Type B pancreatic cell (in vitro differentiated cells): Measurements from ENCODE around the gene TPP1. TPM values are rescaled to one million over a fixed set of nuclear protein-coding genes. Genes with fewer than 3 reads are reported as not detected.

Source experiments
- DNase-seq: peaks from one replicate; pipeline ENCODE4 v3.0.0; 2021; ENCODE audit warnings: mixed read lengths; ENCODE audit not compliant: unreplicated experiment; ENCODE audit errors: extremely low spot score
- H3K27ac Mint-ChIP-seq: 2 replicates; pipeline ENCODE4 v1.8.0; 2021; ENCODE audit warnings: mild to moderate bottlenecking, mixed read lengths
- H3K27me3 Mint-ChIP-seq: 2 replicates; pipeline ENCODE4 v1.8.0; 2021; ENCODE audit warnings: mixed read lengths
- H3K36me3 Mint-ChIP-seq: 2 replicates; pipeline ENCODE4 v1.8.0; 2021; ENCODE audit warnings: mixed read lengths
- H3K4me1 Mint-ChIP-seq: one replicate; pipeline ENCODE4 v1.8.0; 2021; ENCODE audit warnings: mixed read lengths; ENCODE audit not compliant: unreplicated experiment
- H3K4me3 Mint-ChIP-seq: 2 replicates; pipeline ENCODE4 v1.8.0; 2021; ENCODE audit warnings: mild to moderate bottlenecking, mixed read lengths
- H3K9me3 Mint-ChIP-seq: 2 replicates; pipeline ENCODE4 v1.8.0; 2021; ENCODE audit warnings: mixed read lengths
- CTCF ChIP-seq: fragments of 200-600 bp; sonication (generic); conservative IDR thresholded peaks from 2 replicates; pipeline ENCODE4 v1.5.0; 2021; ENCODE audit warnings: antibody characterized with exemption, mild to moderate bottlenecking
- total RNA-seq: library from RNA; stranded (reverse); gene quantifications from 2 replicates; pipeline ENCODE4 v1.2.1, GENCODE V29; 2021; ENCODE audit warnings: low replicate concordance

The TPP1 gene
- total RNA-seq, 1 donor from 2014 or later: 72.8 TPM

GRCh38 chr11:6574816-6575715, 44.2 kb downstream of the TPP1 start:
- Mint-ChIP-seq H3K27me3 (no peaks in the 10 kb centered on the region), H3K4me1 (peaks cover 12% of the 10 kb centered on the region), H3K4me3 (no peak overlapping the region), H3K36me3 (peaks cover 10% of the 10 kb centered on the region), H3K9me3 (no peaks in the 10 kb centered on the region), H3K27ac (no peak overlapping the region)
- TF ChIP-seq CTCF: no peak
- no peak for DNase-seq

- Mint-ChIP-seq H3K27ac (no peak overlapping the region), H3K4me1 (peaks cover 18% of the 10 kb centered on the region), H3K27me3 (no peaks in the 10 kb centered on the region), H3K4me3 (no peak overlapping the region), H3K9me3 (no peaks in the 10 kb centered on the region), H3K36me3 (peaks cover 15% of the 10 kb centered on the region)
- no peak for TF ChIP-seq CTCF
- DNase-seq: no peak
Measured at GRCh38 chr11:6572215-6572614, 47.0 kb downstream of the TPP1 start.

GRCh38 chr11:6571434-6572008, 47.7 kb downstream of the TPP1 start:
- no peak for DNase-seq
- no peaks in the 10 kb centered on the region for H3K27me3 Mint-ChIP-seq
- no peaks in the 10 kb centered on the region for H3K9me3 Mint-ChIP-seq
- no peak for TF ChIP-seq CTCF
- no peak overlapping the region for H3K27ac Mint-ChIP-seq
- H3K36me3 Mint-ChIP-seq: peaks cover 15% of the 10 kb centered on the region
- H3K4me1 Mint-ChIP-seq: peaks cover 13% of the 10 kb centered on the region
- no peak overlapping the region for H3K4me3 Mint-ChIP-seq

- TF ChIP-seq CTCF: no peak
- peaks cover 10% of the 10 kb centered on the region for H3K4me1 Mint-ChIP-seq
- H3K27ac Mint-ChIP-seq: no peak overlapping the region
- no peaks in the 10 kb centered on the region for H3K9me3 Mint-ChIP-seq
- H3K27me3 Mint-ChIP-seq: no peaks in the 10 kb centered on the region
- no peak for DNase-seq
- H3K4me3 Mint-ChIP-seq: no peak overlapping the region
- peaks cover 15% of the 10 kb centered on the region for H3K36me3 Mint-ChIP-seq
Measured at GRCh38 chr11:6570691-6571427, 48.4 kb downstream of the TPP1 start.

GRCh38 chr11:6569706-6570105, 49.5 kb downstream of the TPP1 start:
- Mint-ChIP-seq H3K36me3 (peaks cover 17% of the 10 kb centered on the region), H3K27ac (no peak overlapping the region), H3K4me3 (no peak overlapping the region), H3K27me3 (no peaks in the 10 kb centered on the region), H3K4me1 (peaks cover 6% of the 10 kb centered on the region), H3K9me3 (no peaks in the 10 kb centered on the region)
- no peak for DNase-seq
- no peak for TF ChIP-seq CTCF
